Measurements from ENCODE around the gene CCDC179.

CCDC179 gene

GRCh38 chr11:22807855-22808570, 52.3 kb downstream of the CCDC179 start:
- DNase-seq (ENCODE audit: low read depth in 2 of 2): peak in 1 of 2 experiments; percentile 5

GRCh38 chr11:22807391-22807790, 52.9 kb downstream of the CCDC179 start:
- no peak for DNase-seq (ENCODE audit: low read depth in 2 of 2)

- DNase-seq (ENCODE audit: low read depth in 2 of 2): no peak
Observed at GRCh38 chr11:22802861-22803260, 57.4 kb downstream of the CCDC179 start.

GRCh38 chr11:22800482-22800881, 59.8 kb downstream of the CCDC179 start:
- DNase-seq (ENCODE audit: low read depth in 2 of 2): no peak

- DNase-seq (ENCODE audit: low read depth in 2 of 2): no peak
Observed at GRCh38 chr11:22798901-22799300, 61.4 kb downstream of the CCDC179 start.

- DNase-seq (ENCODE audit: low read depth in 2 of 2): no peak
Observed at GRCh38 chr11:22797047-22797446, 63.2 kb downstream of the CCDC179 start.

All from fibroblast of skin of left quadriceps (primary cell).